H1 (cell line): ENCODE measurements around the gene LRCH2. TPM values are rescaled to one million over a fixed set of nuclear protein-coding genes. Genes with fewer than 3 reads are reported as not detected.

ENCODE experiments used
- CTCF ChIA-PET: fragments of 300-600 bp; sonication (Branson Sonifier 250); formaldehyde crosslinking; loops from one replicate; lab custom pipeline; 2021; ENCODE audit not compliant: partially characterized antibody; lab: Charles Lee
- POLR2A ChIA-PET: fragments of 300-600 bp; sonication (Branson Sonifier 250); formaldehyde crosslinking; loops from one replicate; lab custom pipeline; 2021; ENCODE audit warnings: inconsistent platforms; ENCODE audit not compliant: partially characterized antibody; lab: Charles Lee
- DNase-seq, 2 experiments: peaks; one replicate each; pipeline versions ENCODE4 v3.0.0 to v3.0.0-alpha.2; 2010 to 2022; ENCODE audit warnings: low spot score in 2 of 2, low read depth in 1 of 2, mixed read lengths in 1 of 2
- FAIRE-seq: peaks from 2 replicates; lab custom pipeline; 2011; peaks lifted over from hg19 to GRCh38; lab: Jason Lieb, UNC
- H2AFZ ChIP-seq: 2 replicates; pipeline ENCODE4 v1.8.1; 2012; ENCODE audit warnings: low read length, inconsistent platforms
- H2AK5ac ChIP-seq: 2 replicates; pipeline ENCODE4 v1.6.1; 2013; ENCODE audit warnings: low read depth, low read length
- H2BK120ac ChIP-seq: replicated peaks from 2 replicates; pipeline ENCODE3; 2013; ENCODE audit warnings: low read depth, low read length, inconsistent platforms
- H2BK12ac ChIP-seq: 2 replicates; pipeline ENCODE4 v1.6.1; 2013; ENCODE audit warnings: low read depth, low read length
- H2BK15ac ChIP-seq: 2 replicates; pipeline ENCODE4 v1.6.1; 2013; ENCODE audit warnings: low read length
- H2BK20ac ChIP-seq: 2 replicates; pipeline ENCODE4 v1.6.1; 2013; ENCODE audit warnings: low read length
- H2BK5ac ChIP-seq: 2 replicates; pipeline ENCODE4 v1.6.1; 2013; ENCODE audit warnings: low read depth, low read length
- H3K14ac ChIP-seq: 2 replicates; pipeline ENCODE4 v1.6.1; 2013; ENCODE audit warnings: inconsistent platforms; ENCODE audit not compliant: insufficient read length
- H3K18ac ChIP-seq: 2 replicates; pipeline ENCODE4 v1.6.1; 2013; ENCODE audit warnings: low read length; ENCODE audit errors: extremely low read depth
- H3K23ac ChIP-seq: 2 replicates; pipeline ENCODE4 v1.6.1; 2013; ENCODE audit warnings: inconsistent platforms; ENCODE audit not compliant: insufficient read length
- H3K23me2 ChIP-seq: 2 replicates; pipeline ENCODE4 v1.6.1; 2013; ENCODE audit warnings: low read depth, low read length
- H3K27ac ChIP-seq: 2 replicates; pipeline ENCODE4 v1.6.1; 2011; ENCODE audit warnings: low read depth, low read length, inconsistent platforms
- H3K27me3 ChIP-seq, 4 experiments: replicated peaks in 1 of 4; 1 replicate in 1 of 4; 2 replicates in 3 of 4; pipeline versions ENCODE4 v1.6.1 to v1.8.1; 2011 to 2013; ENCODE audit warnings: low read length in 3 of 4, mild to moderate bottlenecking in 3 of 4, inconsistent platforms in 2 of 4, mixed read lengths in 2 of 4, moderate library complexity in 1 of 4; ENCODE audit not compliant: control insufficient read depth in 3 of 4, insufficient read depth in 3 of 4; ENCODE audit errors: extremely low read depth in 1 of 4
- H3K36me3 ChIP-seq, 4 experiments: 2 replicates each; pipeline versions ENCODE4 v1.6.1 to v1.8.1; 2011 to 2013; ENCODE audit warnings: mild to moderate bottlenecking in 4 of 4, low read length in 3 of 4, moderate library complexity in 2 of 4, control low read depth in 1 of 4, inconsistent platforms in 1 of 4; ENCODE audit not compliant: insufficient read depth in 4 of 4, control insufficient read depth in 2 of 4
- H3K4ac ChIP-seq: replicated peaks from 2 replicates; pipeline ENCODE3; 2013; ENCODE audit warnings: low read length, low read depth, mixed read lengths, inconsistent platforms; ENCODE audit not compliant: insufficient read length
- H3K4me1 ChIP-seq, 4 experiments: replicated peaks in 1 of 4; 1 replicate in 1 of 4; 2 replicates in 3 of 4; pipeline versions ENCODE4 v1.6.1 to v1.8.1; 2011 to 2013; ENCODE audit warnings: low read length in 3 of 4, inconsistent platforms in 2 of 4, mixed read lengths in 1 of 4; ENCODE audit not compliant: insufficient read depth in 4 of 4, control insufficient read depth in 3 of 4
- H3K4me2 ChIP-seq, 2 experiments: 2 replicates each; pipeline versions ENCODE4 v1.6.1 to v1.8.1; 2011 to 2013; ENCODE audit warnings: low read depth in 2 of 2, low read length in 2 of 2, control low read depth in 1 of 2, inconsistent platforms in 1 of 2, mild to moderate bottlenecking in 1 of 2; ENCODE audit not compliant: insufficient read depth in 1 of 2
- H3K4me3 ChIP-seq, 4 experiments: fragments of 200-600, 300-600 bp in 1 of 4; sonication (generic), shearing (Covaris generic), sonication (Bioruptor Twin) in 1 of 4; 2 replicates each; pipeline versions ENCODE4 v1.5.1 to v1.8.1; 2011 to 2016; ENCODE audit warnings: low read length in 4 of 4, low read depth in 3 of 4, control low read depth in 2 of 4, inconsistent platforms in 2 of 4, mild to moderate bottlenecking in 2 of 4, mixed read lengths in 1 of 4, moderate library complexity in 1 of 4; ENCODE audit not compliant: insufficient read depth in 2 of 4; ENCODE audit errors: extremely low read depth in 1 of 4
- H3K56ac ChIP-seq: replicated peaks from 2 replicates; pipeline ENCODE3; 2013; ENCODE audit warnings: low read depth, mild to moderate bottlenecking, mixed read lengths, low read length, inconsistent platforms; ENCODE audit not compliant: insufficient read length
- H3K79me1 ChIP-seq: 2 replicates; pipeline ENCODE4 v1.6.1; 2013; ENCODE audit warnings: low read depth, low read length, control low read depth
- H3K79me2 ChIP-seq, 2 experiments: 2 replicates each; pipeline versions ENCODE4 v1.6.1 to v1.8.1; 2012 to 2013; ENCODE audit warnings: low read length in 2 of 2, mild to moderate bottlenecking in 2 of 2, inconsistent platforms in 1 of 2; ENCODE audit not compliant: insufficient read depth in 2 of 2, control insufficient read depth in 1 of 2
- H3K9ac ChIP-seq, 4 experiments: replicated peaks in 1 of 4; 1 replicate in 1 of 4; 2 replicates in 3 of 4; pipeline versions ENCODE4 v1.6.1 to v1.8.1; 2011 to 2013; ENCODE audit warnings: low read depth in 3 of 4, low read length in 3 of 4, control low read depth in 2 of 4, mild to moderate bottlenecking in 2 of 4, moderate library complexity in 2 of 4, inconsistent platforms in 1 of 4; ENCODE audit errors: extremely low read depth in 1 of 4
- H3K9me3 ChIP-seq, 2 experiments: 2 replicates each; pipeline versions ENCODE4 v1.6.1 to v1.8.1; 2012 to 2013; ENCODE audit warnings: mild to moderate bottlenecking in 2 of 2, moderate library complexity in 2 of 2, control low read depth in 1 of 2, inconsistent platforms in 1 of 2, low read depth in 1 of 2, low read length in 1 of 2, mixed read lengths in 1 of 2; ENCODE audit not compliant: insufficient read depth in 2 of 2
- H4K20me1 ChIP-seq, 2 experiments: replicated peaks in 1 of 2; 2 replicates each; pipeline versions ENCODE3 to v1.8.1; 2011 to 2013; ENCODE audit warnings: inconsistent platforms in 2 of 2, low read length in 2 of 2, mild to moderate bottlenecking in 1 of 2; ENCODE audit not compliant: insufficient read depth in 2 of 2, control insufficient read depth in 1 of 2
- H4K5ac ChIP-seq: 2 replicates; pipeline ENCODE4 v1.6.1; 2013; ENCODE audit warnings: low read length, low read depth, mixed read lengths, inconsistent platforms; ENCODE audit not compliant: insufficient read length
- H4K8ac ChIP-seq: 2 replicates; pipeline ENCODE4 v1.8.0; 2013; ENCODE audit warnings: mild to moderate bottlenecking, moderate library complexity, low read length, inconsistent platforms; ENCODE audit not compliant: insufficient read depth; ENCODE audit errors: extremely low read depth
- H4K91ac ChIP-seq: replicated peaks from 2 replicates; pipeline ENCODE3; 2013; ENCODE audit warnings: low read length, mixed read lengths, inconsistent platforms; ENCODE audit not compliant: insufficient read length
- RFX5 ChIP-seq: IDR thresholded peaks from 2 replicates; pipeline ENCODE4 v1.6.1; 2011; ENCODE audit warnings: low read depth, low read length, improper control_type of control experiment, borderline replicate concordance
- WGBS, 2 experiments: shearing (Covaris generic) in 1 of 2; methylation state at CpG; one replicate each; pipeline versions ENCODE4 v1.1.6 to v1.1.7; 2013 to 2015; ENCODE audit warnings: low lambda C conversion rate in 2 of 2, mixed read lengths in 2 of 2, inconsistent platforms in 1 of 2, low coverage in 1 of 2, missing lambda C conversion rate in 1 of 2; ENCODE audit not compliant: insufficient replicate concordance in 2 of 2, insufficient coverage in 1 of 2, insufficient read length in 1 of 2; ENCODE audit errors: extremely low coverage in 1 of 2, missing lambda C conversion rate in 1 of 2; 5-methylcytosine and 5-hydroxymethylcytosine counted together
- polyA plus RNA-seq, 7 experiments: library from polyadenylated mRNA; depleted of rRNA in 3 of 7; stranded (reverse) in 5 of 7; unstranded in 2 of 7; fragments of >200 nt in 5 of 7; fragments of 200-250 nt in 2 of 7; gene quantifications; 1 replicate in 5 of 7; 2 replicates in 1 of 7; 4 replicates in 1 of 7; pipeline versions ENCODE4 v1.2.1 to v1.2.3, GENCODE V29; 2011 to 2013; ENCODE audit warnings: missing spikeins in 2 of 7, mixed read lengths in 2 of 7
- total RNA-seq: library from RNA; stranded (reverse); fragmentation: NEBNext Ultra II Directional; extraction: Animal tissue kit (Norgen Biotek cat#: 25700); gene quantifications from 2 replicates; pipeline ENCODE4 v1.2.1, GENCODE V29; 2021

LRCH2 gene
- total and polyA plus RNA-seq, 2 of the 8 experiments (the other 6 are each of a cell fraction or from before 2014, with no cell fraction given) = 1.5 to 5.5 TPM

- Histone ChIP-seq H3K79me1 (no peaks in the 10 kb centered on the region), H2BK5ac (no peak overlapping the region), H2BK15ac (no peak overlapping the region), H2AFZ (no peak overlapping the region), H3K18ac (no peak overlapping the region), H2AK5ac (no peak overlapping the region), H4K5ac (no peak overlapping the region), H2BK120ac (no peak overlapping the region), H3K23ac (no peak overlapping the region)
- no peak for TF ChIP-seq RFX5
- TF ChIP-seq, all 59 proteins: peak for 0
- ChIA-PET CTCF (no interaction called here), POLR2A (no interaction called here)
- Histone ChIP-seq H3K4me3 (no peak overlapping the region), H3K4me2 (no peak overlapping the region), H2BK12ac (no peak overlapping the region), H3K27me3 (no peaks in the 10 kb centered on the region), H3K9ac (no peak overlapping the region), H4K8ac (no peak overlapping the region), H3K27ac (no peak overlapping the region), H3K14ac (no peak overlapping the region), H3K56ac (no peak overlapping the region), H4K91ac (no peak overlapping the region), H3K4me1 (no peaks in the 10 kb centered on the region), H3K79me2 (no peaks in the 10 kb centered on the region), H3K4ac (no peak overlapping the region), H3K23me2 (no peaks in the 10 kb centered on the region), H3K9me3 (no peaks in the 10 kb centered on the region), H3K36me3 (no peaks in the 10 kb centered on the region), H4K20me1 (no peaks in the 10 kb centered on the region), H2BK20ac (no peak overlapping the region)
- FAIRE-seq (no peak), DNase-seq (no peak)
- 100% methylated on average over 3 of the region's 27 CpGs; no CpG with 5 or more reads in 1 of the 2 experiments for WGBS, 2 experiments
Measured at GRCh38 chrX:115068896-115069295, 165.0 kb downstream of the LRCH2 start.
